Measurements from ENCODE around the gene TOMM70. TPM values are rescaled to one million over a fixed set of nuclear protein-coding genes. Genes with fewer than 3 reads are reported as not detected.
A peak's percentile ranks its signal among the peaks of the same experiment; 100 is the strongest.

The TOMM70 gene
- total and polyA plus RNA-seq, 2 of the 13 experiments (the other 11 are each of a cell fraction or from before 2014, with no cell fraction given) = 27.0 to 77.2 TPM

- H3K9ac ChIP-seq (ENCODE audit: insufficient read depth, low read depth, low read length) = no peak overlapping the region
- peaks cover 37% of the 10 kb centered on the region for H3K4me1 ChIP-seq (ENCODE audit: insufficient read depth, low read length)
- TF ChIP-seq SCMH1 (CRISPR knock-in tag; IDR thresholded peaks at IDR 0.05; ENCODE audit: borderline replicate concordance) = no peak
- no peak for TF ChIP-seq ZNF430 (CRISPR knock-in tag; IDR thresholded peaks at IDR 0.05)
- TF ChIP-seq FOXP1 (IDR thresholded peaks at IDR 0.05) = no peak
- no peak for TF ChIP-seq FOXP1 (CRISPR knock-in tag; IDR thresholded peaks at IDR 0.05)
- TF ChIP-seq ZFP82 (CRISPR knock-in tag; IDR thresholded peaks at IDR 0.05; ENCODE audit: borderline replicate concordance) = no peak
- no peak for TF ChIP-seq POLR2A (IDR thresholded peaks at IDR 0.05; ENCODE audit: insufficient read depth in 1 of 2, low read depth in 2 of 2, low read length in 2 of 2)
- TF ChIP-seq ZBTB26 (CRISPR knock-in tag; IDR thresholded peaks at IDR 0.05; ENCODE audit: borderline replicate concordance) = no peak
- TF ChIP-seq PCBP2 (optimal IDR thresholded peaks at IDR 0.05; ENCODE audit: low read depth, low read length, poor library complexity, severe bottlenecking) = no peak
- TF ChIP-seq NFRKB (IDR thresholded peaks at IDR 0.05) = no peak
- TF ChIP-seq IKZF1 (IDR thresholded peaks at IDR 0.05) = no peak
- peaks cover 47% of the 10 kb centered on the region for H3K79me2 ChIP-seq (ENCODE audit: insufficient read depth, low read length)
- no peak for ATAC-seq
- no peak overlapping the region for H2AFZ ChIP-seq (ENCODE audit: low read length)
- no peaks in the 10 kb centered on the region for H3K27me3 ChIP-seq (ENCODE audit: control insufficient read depth in 1 of 2, insufficient read depth in 2 of 2, low read length in 2 of 2)
- peak overlapping the region; percentile 12 for H3K27ac ChIP-seq (ENCODE audit: extremely low read length, insufficient read depth, low read length)
- no TSS peak for BruUV-seq (replicated peaks)
- intact Hi-C loops (cut with micrococcal nuclease; ENCODE audit: unreplicated experiment) = no loop called here
- no peak for DNase-seq (ENCODE audit: low spot score)
- no peaks in the 10 kb centered on the region; the same call in 1 of the 2 replicates for H4K20me1 ChIP-seq (ENCODE audit: insufficient read depth, low read length)
- no peak overlapping the region for H3K4me3 ChIP-seq (replicated peaks in 1 of 3; ENCODE audit: insufficient read depth in 1 of 3, low read depth in 2 of 3, low read length in 3 of 3)
- no peak overlapping the region for H3K4me2 ChIP-seq (ENCODE audit: low read depth, low read length)
- H3K9me3 ChIP-seq (ENCODE audit: low read length) = peaks cover 12% of the 10 kb centered on the region
- H3K36me3 ChIP-seq (replicated peaks in 1 of 2; ENCODE audit: control insufficient read depth in 1 of 2, insufficient read depth in 2 of 2, low read length in 2 of 2) = peaks cover 14 to 63% of the 10 kb centered on the region in 2 experiments
- ChIA-PET CTCF (ENCODE audit: low intra/inter-chr PET ratio, low total read pairs) (no interaction called here), POLR2A (interaction anchor here (1.8 to 3.1 kb wide), 2 partner anchors 16 to 19 kb away, joined by 6 to 39 read pairs; partner anchors contain the start of genes LNP1 and TOMM70)
- FAIRE-seq = no peak
- 98% methylated on average over 8 of the region's 8 CpGs for WGBS (ENCODE audit: low lambda C conversion rate)
- in situ Hi-C loops (cut with HindIII; ENCODE audit: extremely low pct_ligation_motif_present, low pct_unique_long_range_greater_than_20kb) = no loop called here
Observed at GRCh38 chr3:100384733-100385525, 16.0 kb downstream of the TOMM70 start.
